Left ventricle myocardium inferior (tissue), 1 donor: Measurements from ENCODE around the gene EEF1AKMT2. TPM values are rescaled to one million over a fixed set of nuclear protein-coding genes. Genes with fewer than 3 reads are reported as not detected.
A peak's percentile ranks its signal among the peaks of the same experiment; 100 is the strongest.

ENCODE experiments used
- DNase-seq: peaks from one replicate; pipeline ENCODE4 v3.0.0-alpha.2; 2020
- H3K27ac ChIP-seq: fragments of 200-600 bp; replicated peaks from 2 replicates; pipeline ENCODE4 v1.8.0; 2021
- H3K27me3 ChIP-seq: fragments of 200-600 bp; 2 replicates; pipeline ENCODE4 v1.8.0; 2021; ENCODE audit warnings: low read depth
- H3K36me3 ChIP-seq: fragments of 200-600 bp; 2 replicates; pipeline ENCODE4 v1.8.0; 2021
- H3K4me1 ChIP-seq: fragments of 200-600 bp; 2 replicates; pipeline ENCODE4 v1.8.0; 2021
- H3K4me3 ChIP-seq: fragments of 200-600 bp; 2 replicates; pipeline ENCODE4 v1.8.0; 2021; ENCODE audit warnings: mild to moderate bottlenecking, moderate library complexity
- H3K9me3 ChIP-seq: fragments of 200-600 bp; replicated peaks from 2 replicates; pipeline ENCODE4 v1.8.0; 2021
- intact Hi-C: fragments of 100-400 bp; cut with micrococcal nuclease; formaldehyde crosslinking; loops from one replicate; pipeline ENCODE4 v1.11.0; 2022
- total RNA-seq: library from RNA; stranded (reverse); fragmentation: NEBNext Ultra II Directional; extraction: Animal tissue kit (Norgen Biotek cat#: 25700); gene quantifications from one replicate; pipeline ENCODE4 v1.2.1, GENCODE V29; 2021
- TF ChIP-seq, protein P1 (sequence below): fragments of 200-600 bp; IDR thresholded peaks from 2 replicates; pipeline ENCODE4 v1.8.0; 2021; ENCODE audit warnings: antibody characterized with exemption, mild to moderate bottlenecking, borderline replicate concordance
- donor health status: DM: no; HTN: yes; CAD: no; lungs with severe emphysema.

Gene EEF1AKMT2
- total RNA-seq, 1 donor from 2014 or later = 13.8 TPM

DNA sequence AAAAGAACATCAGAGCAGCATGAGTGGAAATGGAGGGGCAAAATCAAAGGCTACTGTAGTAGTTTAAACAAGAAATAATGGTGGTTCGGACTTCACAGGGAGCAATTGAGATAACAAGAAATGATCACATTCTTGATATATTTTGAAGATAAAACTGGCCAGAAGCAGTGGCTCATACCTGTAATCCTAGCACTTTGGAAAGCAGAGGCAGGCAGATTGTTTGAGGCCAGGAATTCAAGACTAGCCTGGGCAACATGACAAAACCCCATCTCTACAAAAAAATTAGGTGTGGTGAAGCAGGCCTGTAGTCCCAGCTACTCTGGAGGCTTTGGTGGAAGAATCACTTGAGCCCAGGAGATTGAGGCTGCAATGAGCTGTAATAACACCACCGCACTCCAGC is 22.9 kb downstream of the EEF1AKMT2 start:
- Histone ChIP-seq H3K36me3 (peaks cover 34% of the 10 kb centered on the region), H3K4me1 (no peaks in the 10 kb centered on the region), H3K27ac (no peak overlapping the region), H3K9me3 (peaks cover 7% of the 10 kb centered on the region), H3K27me3 (no peaks in the 10 kb centered on the region), H3K4me3 (no peak overlapping the region)
- intact Hi-C loops = no loop called here
- TF ChIP-seq, protein P1, sequence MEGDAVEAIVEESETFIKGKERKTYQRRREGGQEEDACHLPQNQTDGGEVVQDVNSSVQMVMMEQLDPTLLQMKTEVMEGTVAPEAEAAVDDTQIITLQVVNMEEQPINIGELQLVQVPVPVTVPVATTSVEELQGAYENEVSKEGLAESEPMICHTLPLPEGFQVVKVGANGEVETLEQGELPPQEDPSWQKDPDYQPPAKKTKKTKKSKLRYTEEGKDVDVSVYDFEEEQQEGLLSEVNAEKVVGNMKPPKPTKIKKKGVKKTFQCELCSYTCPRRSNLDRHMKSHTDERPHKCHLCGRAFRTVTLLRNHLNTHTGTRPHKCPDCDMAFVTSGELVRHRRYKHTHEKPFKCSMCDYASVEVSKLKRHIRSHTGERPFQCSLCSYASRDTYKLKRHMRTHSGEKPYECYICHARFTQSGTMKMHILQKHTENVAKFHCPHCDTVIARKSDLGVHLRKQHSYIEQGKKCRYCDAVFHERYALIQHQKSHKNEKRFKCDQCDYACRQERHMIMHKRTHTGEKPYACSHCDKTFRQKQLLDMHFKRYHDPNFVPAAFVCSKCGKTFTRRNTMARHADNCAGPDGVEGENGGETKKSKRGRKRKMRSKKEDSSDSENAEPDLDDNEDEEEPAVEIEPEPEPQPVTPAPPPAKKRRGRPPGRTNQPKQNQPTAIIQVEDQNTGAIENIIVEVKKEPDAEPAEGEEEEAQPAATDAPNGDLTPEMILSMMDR = no peak
- DNase-seq = no peak

- Histone ChIP-seq H3K4me3 (no peak overlapping the region), H3K27ac (no peak overlapping the region), H3K36me3 (peaks cover 26% of the 10 kb centered on the region), H3K4me1 (no peaks in the 10 kb centered on the region), H3K27me3 (no peaks in the 10 kb centered on the region), H3K9me3 (no peaks in the 10 kb centered on the region)
- TF ChIP-seq, protein P1 = no peak
- intact Hi-C loops = no loop called here
- no peak for DNase-seq
Observed at GRCh38 chr10:124765256-124765655, 26.4 kb downstream of the EEF1AKMT2 start.

- Histone ChIP-seq H3K27ac (no peak overlapping the region), H3K4me1 (peaks cover 2% of the 10 kb centered on the region), H3K4me3 (no peak overlapping the region), H3K27me3 (no peaks in the 10 kb centered on the region), H3K36me3 (peaks cover 41% of the 10 kb centered on the region), H3K9me3 (no peaks in the 10 kb centered on the region)
- intact Hi-C loops = no loop called here
- TF ChIP-seq, protein P1 = no peak
- DNase-seq = no peak
Observed at GRCh38 chr10:124763267-124763666, 28.4 kb downstream of the EEF1AKMT2 start.

DNA sequence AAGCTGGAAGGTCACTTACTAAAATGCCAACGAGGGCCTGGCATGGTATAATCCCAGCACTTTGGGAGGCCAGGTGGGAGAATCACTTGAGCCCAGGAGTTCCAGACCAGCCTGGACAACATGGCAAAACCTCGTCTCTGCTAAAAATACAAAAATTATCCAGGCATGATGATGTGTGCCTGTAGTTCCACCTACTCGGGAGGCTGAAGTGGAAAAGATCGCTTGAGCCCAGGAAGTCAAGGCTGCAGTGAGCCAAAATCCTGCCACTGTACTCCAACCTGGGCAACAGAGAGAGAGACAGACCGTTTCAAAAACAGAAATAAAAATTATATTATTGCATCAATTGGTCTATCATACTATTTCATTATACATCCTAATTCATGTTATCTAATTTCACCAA is 29.4 kb downstream of the EEF1AKMT2 start:
- Histone ChIP-seq H3K4me3 (no peak overlapping the region), H3K27me3 (no peaks in the 10 kb centered on the region), H3K27ac (no peak overlapping the region), H3K4me1 (peaks cover 12% of the 10 kb centered on the region), H3K9me3 (no peaks in the 10 kb centered on the region), H3K36me3 (peaks cover 41% of the 10 kb centered on the region)
- intact Hi-C loops = no loop called here
- TF ChIP-seq, protein P1 = no peak
- no peak for DNase-seq

GRCh38 chr10:124756156-124756903 is 35.4 kb downstream of the EEF1AKMT2 start:
- H3K36me3 ChIP-seq = peaks cover 29% of the 10 kb centered on the region
- peak overlapping the region; percentile 54 for H3K27ac ChIP-seq
- no peak overlapping the region for H3K4me3 ChIP-seq
- no peaks in the 10 kb centered on the region for H3K27me3 ChIP-seq
- TF ChIP-seq, protein P1 = no peak
- H3K9me3 ChIP-seq = no peaks in the 10 kb centered on the region
- intact Hi-C loops = no loop called here
- no peak for DNase-seq
- H3K4me1 ChIP-seq = peaks cover 33% of the 10 kb centered on the region
